Measurements from ENCODE around the gene FERMT3.
A peak's percentile ranks its signal among the peaks of the same experiment; 100 is the strongest.

DNA sequence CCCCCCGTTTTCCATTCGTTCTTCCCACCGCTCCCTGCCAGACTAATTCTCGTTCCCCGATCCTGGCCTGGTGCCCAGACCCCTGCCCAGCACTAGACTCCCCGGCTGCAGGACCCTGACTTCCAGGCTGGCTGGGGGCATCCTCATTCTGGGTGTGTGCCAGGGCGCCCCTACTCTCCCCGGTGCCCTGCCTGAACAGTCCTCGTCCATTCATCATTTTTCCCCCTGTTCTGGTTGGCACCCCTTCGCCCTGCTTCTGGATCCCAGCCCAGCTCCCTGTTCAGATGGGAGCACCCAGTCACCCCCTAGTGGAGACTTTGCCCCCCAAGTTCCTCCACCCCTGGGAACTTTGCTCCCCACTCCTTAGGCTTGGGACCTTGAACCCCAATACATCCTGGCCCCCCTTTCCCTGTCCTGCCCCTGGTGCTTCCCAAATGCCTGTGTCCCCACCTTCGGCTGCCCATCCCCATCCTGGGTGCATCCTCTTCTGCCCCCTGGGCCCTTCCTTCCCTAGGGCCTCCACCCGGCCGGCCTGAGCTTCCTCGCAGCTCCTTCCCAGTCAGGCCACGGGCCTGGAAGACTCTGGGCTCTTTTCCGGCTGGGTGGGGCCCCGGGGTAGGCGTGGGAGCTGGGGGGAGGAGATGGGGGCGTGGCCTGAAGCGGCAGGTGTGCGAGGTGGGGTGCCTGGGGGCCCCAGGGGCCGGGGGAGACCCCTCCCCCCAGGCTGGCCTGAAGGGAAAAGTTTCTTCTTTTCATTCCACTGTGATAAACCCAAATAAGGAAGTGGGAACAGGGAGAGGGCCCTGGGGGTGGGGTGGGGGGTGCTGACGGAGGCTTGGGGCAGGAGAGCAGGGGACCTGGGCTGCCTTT is 45.7 kb downstream of the FERMT3 start:
- TF ChIP-seq POLR2A (IDR thresholded peaks at IDR 0.05), result no peak
- TF ChIP-seq POLR2AphosphoS5 (IDR thresholded peaks at IDR 0.05; ENCODE audit: insufficient read depth in 1 of 2, low read depth in 1 of 2), result peak in 1 of 2 donors; percentile 32
- TF ChIP-seq, protein P1, sequence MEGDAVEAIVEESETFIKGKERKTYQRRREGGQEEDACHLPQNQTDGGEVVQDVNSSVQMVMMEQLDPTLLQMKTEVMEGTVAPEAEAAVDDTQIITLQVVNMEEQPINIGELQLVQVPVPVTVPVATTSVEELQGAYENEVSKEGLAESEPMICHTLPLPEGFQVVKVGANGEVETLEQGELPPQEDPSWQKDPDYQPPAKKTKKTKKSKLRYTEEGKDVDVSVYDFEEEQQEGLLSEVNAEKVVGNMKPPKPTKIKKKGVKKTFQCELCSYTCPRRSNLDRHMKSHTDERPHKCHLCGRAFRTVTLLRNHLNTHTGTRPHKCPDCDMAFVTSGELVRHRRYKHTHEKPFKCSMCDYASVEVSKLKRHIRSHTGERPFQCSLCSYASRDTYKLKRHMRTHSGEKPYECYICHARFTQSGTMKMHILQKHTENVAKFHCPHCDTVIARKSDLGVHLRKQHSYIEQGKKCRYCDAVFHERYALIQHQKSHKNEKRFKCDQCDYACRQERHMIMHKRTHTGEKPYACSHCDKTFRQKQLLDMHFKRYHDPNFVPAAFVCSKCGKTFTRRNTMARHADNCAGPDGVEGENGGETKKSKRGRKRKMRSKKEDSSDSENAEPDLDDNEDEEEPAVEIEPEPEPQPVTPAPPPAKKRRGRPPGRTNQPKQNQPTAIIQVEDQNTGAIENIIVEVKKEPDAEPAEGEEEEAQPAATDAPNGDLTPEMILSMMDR (IDR thresholded peaks at IDR 0.05), result no peak
